Peyer's patch (tissue), 4 donors: ENCODE data around the gene LTBP2. TPM values are rescaled to one million over a fixed set of nuclear protein-coding genes. Genes with fewer than 3 reads are reported as not detected.

Experiments used
- DNase-seq, 3 donors: peaks; one replicate each; pipeline ENCODE4 v3.0.0-alpha.2; 2017 to 2019
- H3K27ac ChIP-seq, 4 donors: fragments of 200-600 bp; sonication (generic); one replicate each; pipeline ENCODE4 v1.5.1; 2016 to 2019
- H3K27me3 ChIP-seq, 2 donors: fragments of 200-600 bp; sonication (generic); one replicate each; pipeline ENCODE4 v1.5.1; 2019
- H3K36me3 ChIP-seq, 3 donors: fragments of 200-600 bp; sonication (generic); one replicate each; pipeline ENCODE4 v1.5.1; 2016 to 2019
- H3K4me1 ChIP-seq, 4 donors: fragments of 200-600 bp; sonication (generic); one replicate each; pipeline ENCODE4 v1.5.1; 2016 to 2019
- H3K4me3 ChIP-seq, 4 donors: fragments of 200-600 bp; sonication (generic); 1 replicate in 3 of 4; 2 replicates in 1 of 4; pipeline ENCODE4 v1.5.1; 2016 to 2019; ENCODE audit warnings: mild to moderate bottlenecking in 1 of 4
- H3K9me3 ChIP-seq, 4 donors: fragments of 200-600 bp; sonication (generic); one replicate each; pipeline ENCODE4 v1.5.1; 2016 to 2019; ENCODE audit warnings: mild to moderate bottlenecking in 1 of 4
- POLR2A ChIP-seq, 2 donors: fragments of 450-650 bp; IDR thresholded peaks; one replicate each; pipeline ENCODE4 v1.5.1; 2017; ENCODE audit warnings: antibody characterized with exemption in 2 of 2, mild to moderate bottlenecking in 2 of 2, moderate library complexity in 2 of 2
- total RNA-seq, 4 donors: library from RNA; depleted of rRNA; stranded (reverse); fragments of >200 nt; gene quantifications; one replicate each; pipeline ENCODE4 v1.1.0, GENCODE V29; 2016
- TF ChIP-seq, protein P1 (sequence below), 6 experiments: fragments of 450-650 bp in 4 of 6; fragments of 200-600 bp in 2 of 6; sonication (generic) in 1 of 6; IDR thresholded peaks; one replicate each; pipeline ENCODE4 v1.5.1; 2017 to 2019; ENCODE audit warnings: antibody characterized with exemption in 6 of 6, mild to moderate bottlenecking in 3 of 6, moderate library complexity in 1 of 6

The LTBP2 gene
- total RNA-seq, 4 donors from 2014 or later: 10.7 to 34.7 (median 16.0) TPM

DNA sequence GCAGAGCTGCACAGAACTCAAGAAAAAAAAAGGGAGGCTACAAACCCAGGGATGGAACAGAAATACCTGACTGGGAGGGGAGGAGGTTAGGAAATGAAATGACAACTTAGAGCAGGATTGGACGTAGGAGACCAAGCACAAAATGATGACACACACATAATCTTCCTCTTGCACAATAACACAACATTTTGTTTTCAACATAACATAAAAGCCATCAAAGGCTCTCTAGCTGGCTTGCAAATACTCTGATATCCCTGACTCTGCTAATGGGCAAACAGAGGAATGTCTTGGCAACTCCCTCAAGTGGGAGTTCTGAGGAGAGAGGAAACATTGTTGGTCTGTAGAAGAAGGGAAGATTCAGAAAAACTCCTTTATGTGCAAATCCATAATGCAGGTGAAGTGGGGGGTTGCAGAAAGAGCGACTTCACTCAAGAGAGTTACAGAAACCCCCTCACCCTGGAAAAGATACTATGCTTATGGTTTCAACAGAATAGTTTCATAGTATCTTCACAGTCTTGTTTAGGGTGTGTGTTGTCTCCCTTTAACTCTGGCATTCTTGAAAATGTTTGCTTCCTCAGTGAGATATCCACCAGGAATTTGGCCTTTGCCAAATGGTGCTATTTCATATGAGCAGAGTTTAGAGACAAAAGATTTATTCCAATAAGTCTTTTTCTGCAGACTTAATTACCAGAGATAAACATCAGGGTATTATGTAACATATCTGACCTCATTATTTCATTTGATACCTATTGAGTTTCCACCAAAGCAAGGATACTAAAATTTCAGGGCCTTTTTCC lies 43.8 kb upstream of the LTBP2 start:
- Histone ChIP-seq H3K4me3 (no peak overlapping the region), H3K36me3 (peaks cover 0 to 16% (median 0%) of the 10 kb centered on the region in 3 donors), H3K9me3 (no peaks in the 10 kb centered on the region), H3K27me3 (no peaks in the 10 kb centered on the region), H3K27ac (no peak overlapping the region), H3K4me1 (no peaks in the 10 kb centered on the region)
- DNase-seq: no peak
- no peak for TF ChIP-seq POLR2A (IDR thresholded peaks at IDR 0.05)
- TF ChIP-seq, protein P1, sequence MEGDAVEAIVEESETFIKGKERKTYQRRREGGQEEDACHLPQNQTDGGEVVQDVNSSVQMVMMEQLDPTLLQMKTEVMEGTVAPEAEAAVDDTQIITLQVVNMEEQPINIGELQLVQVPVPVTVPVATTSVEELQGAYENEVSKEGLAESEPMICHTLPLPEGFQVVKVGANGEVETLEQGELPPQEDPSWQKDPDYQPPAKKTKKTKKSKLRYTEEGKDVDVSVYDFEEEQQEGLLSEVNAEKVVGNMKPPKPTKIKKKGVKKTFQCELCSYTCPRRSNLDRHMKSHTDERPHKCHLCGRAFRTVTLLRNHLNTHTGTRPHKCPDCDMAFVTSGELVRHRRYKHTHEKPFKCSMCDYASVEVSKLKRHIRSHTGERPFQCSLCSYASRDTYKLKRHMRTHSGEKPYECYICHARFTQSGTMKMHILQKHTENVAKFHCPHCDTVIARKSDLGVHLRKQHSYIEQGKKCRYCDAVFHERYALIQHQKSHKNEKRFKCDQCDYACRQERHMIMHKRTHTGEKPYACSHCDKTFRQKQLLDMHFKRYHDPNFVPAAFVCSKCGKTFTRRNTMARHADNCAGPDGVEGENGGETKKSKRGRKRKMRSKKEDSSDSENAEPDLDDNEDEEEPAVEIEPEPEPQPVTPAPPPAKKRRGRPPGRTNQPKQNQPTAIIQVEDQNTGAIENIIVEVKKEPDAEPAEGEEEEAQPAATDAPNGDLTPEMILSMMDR (IDR thresholded peaks at IDR 0.05): no peak

DNA sequence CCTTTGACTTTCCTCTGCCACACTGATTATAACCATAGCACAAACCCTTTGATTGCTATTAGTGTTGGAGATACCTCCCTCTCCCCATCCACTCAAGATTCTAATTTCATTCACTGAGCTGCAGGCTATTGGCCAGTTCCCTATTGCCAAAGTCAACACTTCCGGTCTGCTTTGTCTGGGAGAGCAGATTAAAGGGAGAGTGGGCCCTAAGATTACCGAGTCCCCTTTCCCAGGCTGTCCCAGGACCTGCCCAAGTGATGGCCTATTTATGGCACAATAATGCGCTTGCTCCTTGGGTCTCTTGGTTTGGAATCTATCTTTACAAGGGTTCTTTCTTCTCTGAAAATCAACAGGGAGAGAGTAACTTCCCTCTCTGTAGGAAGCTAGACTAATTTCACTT lies 42.9 kb upstream of the LTBP2 start:
- H3K9me3 ChIP-seq: no peaks in the 10 kb centered on the region
- H3K4me3 ChIP-seq: no peak overlapping the region
- no peak for DNase-seq
- no peaks in the 10 kb centered on the region for H3K27me3 ChIP-seq
- H3K4me1 ChIP-seq: no peaks in the 10 kb centered on the region
- H3K36me3 ChIP-seq: peaks cover 0 to 11% (median 0%) of the 10 kb centered on the region in 3 donors
- H3K27ac ChIP-seq: no peak overlapping the region
- TF ChIP-seq POLR2A (IDR thresholded peaks at IDR 0.05): no peak
- TF ChIP-seq, protein P1 (IDR thresholded peaks at IDR 0.05): no peak

DNA sequence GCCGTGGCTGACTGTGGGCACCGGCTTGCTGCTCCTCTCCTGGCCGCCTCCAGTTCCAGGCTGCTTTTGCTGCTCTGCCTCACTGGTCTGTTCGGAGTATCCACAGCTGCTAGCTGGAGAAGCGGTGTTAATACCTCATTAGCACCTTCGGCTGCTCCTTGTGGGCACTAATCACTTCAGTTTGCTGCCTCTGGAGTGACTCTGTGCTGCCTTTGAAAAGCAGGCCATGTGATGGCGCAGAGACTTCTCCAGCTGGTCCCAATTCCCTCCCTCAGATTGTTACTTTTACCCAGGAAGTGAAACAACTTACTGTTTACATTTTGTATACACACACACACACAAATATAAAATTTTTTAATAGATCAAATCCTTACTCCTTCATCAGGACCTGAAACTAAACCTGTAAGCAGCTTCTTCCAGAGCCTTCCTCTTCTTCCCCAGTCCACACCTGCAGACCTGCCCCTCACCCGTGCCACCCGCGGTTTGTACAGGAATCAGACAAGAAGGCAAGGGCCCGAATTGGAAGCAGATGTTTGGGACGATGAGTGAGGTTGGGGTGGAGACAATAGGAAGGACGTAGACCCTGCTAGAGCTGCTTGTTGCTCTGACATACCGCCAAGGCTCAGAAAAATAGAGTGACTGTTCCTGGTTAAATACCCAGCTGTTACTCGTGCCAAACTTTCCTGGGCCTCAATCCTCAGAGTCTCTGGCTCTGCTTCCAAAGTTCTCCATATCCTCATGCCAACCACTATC lies 41.5 kb upstream of the LTBP2 start:
- Histone ChIP-seq H3K9me3 (no peaks in the 10 kb centered on the region), H3K27ac (no peak overlapping the region), H3K4me1 (no peaks in the 10 kb centered on the region), H3K27me3 (no peaks in the 10 kb centered on the region), H3K4me3 (no peak overlapping the region), H3K36me3 (peaks cover 0 to 8% (median 0%) of the 10 kb centered on the region in 3 donors)
- TF ChIP-seq POLR2A (IDR thresholded peaks at IDR 0.05): no peak
- TF ChIP-seq, protein P1 (IDR thresholded peaks at IDR 0.05): no peak
- no peak for DNase-seq

DNA sequence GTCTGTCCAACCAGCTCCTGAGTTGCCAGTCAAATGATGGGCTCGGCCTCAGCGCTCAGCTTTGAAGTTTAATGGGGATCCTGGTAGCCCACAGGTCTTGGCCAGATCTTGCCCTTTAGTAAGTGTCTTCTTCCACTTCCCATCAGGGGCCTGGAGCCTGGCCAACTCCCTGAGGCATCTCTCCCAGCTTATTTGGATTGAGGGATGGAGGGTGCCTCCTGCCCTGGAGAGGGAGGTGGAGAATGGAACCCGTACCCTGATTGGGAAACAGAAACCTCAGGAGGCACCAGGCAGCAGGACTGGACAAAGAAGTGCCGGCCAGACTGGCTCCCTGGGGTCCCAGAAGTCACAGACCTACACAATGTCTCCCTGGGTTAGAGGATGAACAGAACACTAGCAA lies 40.5 kb upstream of the LTBP2 start:
- H3K27ac ChIP-seq: no peak overlapping the region
- no peak overlapping the region for H3K4me3 ChIP-seq
- no peaks in the 10 kb centered on the region for H3K27me3 ChIP-seq
- no peaks in the 10 kb centered on the region for H3K4me1 ChIP-seq
- H3K36me3 ChIP-seq: peaks cover 0 to 8% (median 0%) of the 10 kb centered on the region in 3 donors
- TF ChIP-seq, protein P1 (IDR thresholded peaks at IDR 0.05): no peak
- TF ChIP-seq POLR2A (IDR thresholded peaks at IDR 0.05): no peak
- DNase-seq: no peak
- no peaks in the 10 kb centered on the region for H3K9me3 ChIP-seq

DNA sequence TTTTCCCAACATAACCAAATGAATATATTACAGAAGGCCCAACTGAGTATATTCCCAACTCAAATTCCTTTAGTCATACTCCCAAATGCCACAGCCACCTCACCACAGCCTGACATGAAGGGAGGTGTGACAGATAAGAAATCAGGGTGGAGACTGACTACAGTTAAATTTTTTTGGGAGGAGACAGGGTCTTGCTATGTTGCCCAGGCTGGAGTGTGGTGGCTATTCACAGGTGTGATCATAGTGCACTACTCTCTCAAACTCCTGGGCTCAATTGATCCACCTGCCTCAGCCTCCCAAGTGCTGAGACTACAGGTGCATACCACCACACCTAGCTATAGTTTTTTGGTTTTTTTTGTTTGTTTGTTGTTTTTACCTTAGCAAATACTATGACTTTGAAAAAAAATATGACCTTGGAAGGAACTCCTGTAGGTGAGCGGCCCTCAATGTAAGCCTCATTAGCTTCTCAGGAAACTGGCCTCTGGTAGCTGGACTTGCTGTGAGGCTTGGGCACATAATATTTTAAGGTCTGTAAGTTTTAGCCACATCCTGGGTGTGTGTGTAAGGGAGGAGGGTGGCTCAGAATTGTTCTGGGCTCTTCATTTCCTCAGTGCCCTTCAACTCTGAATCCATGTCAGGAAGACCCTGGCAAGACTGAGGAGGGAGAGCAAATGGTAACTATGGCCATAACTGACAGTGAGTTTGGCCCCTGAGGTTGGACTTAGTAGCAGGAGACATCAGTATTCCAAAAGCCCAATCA lies 39.1 kb upstream of the LTBP2 start:
- H3K4me1 ChIP-seq: no peaks in the 10 kb centered on the region
- no peaks in the 10 kb centered on the region for H3K36me3 ChIP-seq
- H3K27ac ChIP-seq: no peak overlapping the region
- no peak overlapping the region for H3K4me3 ChIP-seq
- TF ChIP-seq, protein P1 (IDR thresholded peaks at IDR 0.05): no peak
- TF ChIP-seq POLR2A (IDR thresholded peaks at IDR 0.05): no peak
- no peak for DNase-seq
- H3K27me3 ChIP-seq: no peaks in the 10 kb centered on the region
- H3K9me3 ChIP-seq: no peaks in the 10 kb centered on the region
